HUES64 (cell line): ENCODE data around the gene UGCG.

Experiments used
- H3K27ac ChIP-seq: 2 replicates; pipeline ENCODE4 v1.7.0; 2013; ENCODE audit warnings: low read depth, low read length, inconsistent platforms
- H3K27me3 ChIP-seq: 2 replicates; pipeline ENCODE4 v1.6.1; 2013; ENCODE audit warnings: mild to moderate bottlenecking, low read length; ENCODE audit not compliant: insufficient read depth
- H3K36me3 ChIP-seq: 2 replicates; pipeline ENCODE4 v1.6.1; 2013; ENCODE audit warnings: mild to moderate bottlenecking, low read length; ENCODE audit not compliant: insufficient read depth
- H3K4me1 ChIP-seq: 2 replicates; pipeline ENCODE4 v1.6.1; 2013; ENCODE audit warnings: mild to moderate bottlenecking, low read length, moderate library complexity; ENCODE audit not compliant: insufficient read depth
- H3K4me3 ChIP-seq: 2 replicates; pipeline ENCODE4 v1.5.1; 2013; ENCODE audit warnings: mild to moderate bottlenecking, low read length, moderate library complexity
- H3K9ac ChIP-seq: 2 replicates; pipeline ENCODE4 v1.6.1; 2013; ENCODE audit warnings: mild to moderate bottlenecking, low read depth, low read length
- H3K9me3 ChIP-seq: 2 replicates; pipeline ENCODE4 v1.6.1; 2013; ENCODE audit warnings: low read depth, low read length; ENCODE audit not compliant: insufficient read depth
- WGBS: fragments of 150-250, 120-280 bp; methylation state at CpG from one replicate; pipeline ENCODE4 v1.1.7; 2013; ENCODE audit warnings: missing lambda C conversion rate; 5-methylcytosine and 5-hydroxymethylcytosine counted together

Gene UGCG

GRCh38 chr9:111924281-111924680 is 27.7 kb downstream of the UGCG start:
- H3K4me1 ChIP-seq = no peaks in the 10 kb centered on the region
- no peaks in the 10 kb centered on the region for H3K9me3 ChIP-seq
- no peaks in the 10 kb centered on the region for H3K27me3 ChIP-seq
- H3K4me3 ChIP-seq = no peak overlapping the region
- peaks cover 62% of the 10 kb centered on the region for H3K36me3 ChIP-seq
- H3K9ac ChIP-seq = no peak overlapping the region
- no peak overlapping the region for H3K27ac ChIP-seq

DNA sequence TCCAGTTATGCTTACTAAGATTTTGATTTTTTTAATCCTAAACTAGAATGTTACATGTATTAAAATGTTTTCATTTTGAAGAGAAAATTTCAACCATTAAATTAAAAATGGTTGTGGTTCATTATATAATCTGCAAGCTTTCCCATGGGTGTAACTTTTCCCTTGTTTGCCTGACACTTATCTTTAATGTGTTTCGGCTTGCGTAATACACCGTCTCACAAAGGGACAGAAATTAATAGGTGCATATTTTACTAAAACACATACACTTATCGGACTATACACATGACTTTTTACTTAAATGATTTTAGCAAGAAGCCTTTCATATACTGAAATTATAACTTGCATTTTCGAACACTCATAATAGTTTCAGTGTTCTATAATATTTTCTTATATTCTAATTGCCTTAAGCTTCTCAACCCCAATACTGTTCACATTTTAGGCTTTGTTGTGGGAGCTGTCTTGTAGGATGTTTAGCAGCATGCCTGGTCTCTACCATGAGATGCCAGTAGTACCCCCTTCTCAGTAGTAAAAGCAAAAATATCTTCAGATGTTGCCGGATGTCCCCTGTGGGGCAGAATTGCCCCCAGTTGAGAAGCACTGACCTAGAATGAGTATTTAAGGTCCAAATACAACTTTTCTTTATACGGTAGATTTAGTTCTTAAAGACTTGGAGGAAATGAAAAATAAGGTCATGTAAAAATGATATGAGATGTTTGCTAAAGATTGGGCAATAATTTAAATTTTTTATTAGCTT is 28.6 kb downstream of the UGCG start:
- 96% methylated on average over 5 of the region's 7 CpGs for WGBS
- Histone ChIP-seq H3K36me3 (peaks cover 71% of the 10 kb centered on the region), H3K9me3 (no peaks in the 10 kb centered on the region), H3K9ac (no peak overlapping the region), H3K27me3 (no peaks in the 10 kb centered on the region), H3K27ac (no peak overlapping the region), H3K4me1 (no peaks in the 10 kb centered on the region), H3K4me3 (no peak overlapping the region)

GRCh38 chr9:111925784-111926183 is 29.2 kb downstream of the UGCG start:
- peaks cover 72% of the 10 kb centered on the region for H3K36me3 ChIP-seq
- no peak overlapping the region for H3K4me3 ChIP-seq
- H3K27me3 ChIP-seq = no peaks in the 10 kb centered on the region
- H3K4me1 ChIP-seq = no peaks in the 10 kb centered on the region
- H3K27ac ChIP-seq = no peak overlapping the region
- WGBS = 100% methylated on average over 2 of the region's 2 CpGs
- H3K9ac ChIP-seq = no peak overlapping the region
- no peaks in the 10 kb centered on the region for H3K9me3 ChIP-seq

DNA sequence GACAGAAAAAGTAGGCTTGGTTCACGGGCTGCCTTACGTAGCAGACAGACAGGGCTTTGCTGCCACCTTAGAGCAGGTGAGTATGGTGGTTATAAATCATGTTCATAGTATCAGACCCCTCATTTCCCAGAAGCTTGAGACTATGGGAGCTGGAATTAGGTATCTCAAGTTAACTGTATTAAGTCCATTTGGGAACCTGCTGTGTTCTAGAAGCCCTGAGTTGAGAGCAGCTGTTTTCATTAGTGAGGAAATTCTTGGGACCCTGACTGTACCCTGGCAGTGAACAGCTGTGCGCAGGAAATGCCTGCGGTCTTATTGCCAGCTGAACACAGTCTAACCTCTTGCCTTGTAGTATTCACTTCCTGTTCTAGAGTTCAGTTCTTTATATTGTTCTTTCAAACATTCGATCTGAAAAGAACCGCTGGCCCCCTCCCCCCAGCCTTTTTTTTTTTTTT is 29.8 kb downstream of the UGCG start:
- Histone ChIP-seq H3K9ac (no peak overlapping the region), H3K36me3 (peaks cover 79% of the 10 kb centered on the region), H3K9me3 (no peaks in the 10 kb centered on the region), H3K4me1 (no peaks in the 10 kb centered on the region), H3K27ac (no peak overlapping the region), H3K4me3 (no peak overlapping the region), H3K27me3 (no peaks in the 10 kb centered on the region)
- 99% methylated on average over 6 of the region's 6 CpGs for WGBS

DNA sequence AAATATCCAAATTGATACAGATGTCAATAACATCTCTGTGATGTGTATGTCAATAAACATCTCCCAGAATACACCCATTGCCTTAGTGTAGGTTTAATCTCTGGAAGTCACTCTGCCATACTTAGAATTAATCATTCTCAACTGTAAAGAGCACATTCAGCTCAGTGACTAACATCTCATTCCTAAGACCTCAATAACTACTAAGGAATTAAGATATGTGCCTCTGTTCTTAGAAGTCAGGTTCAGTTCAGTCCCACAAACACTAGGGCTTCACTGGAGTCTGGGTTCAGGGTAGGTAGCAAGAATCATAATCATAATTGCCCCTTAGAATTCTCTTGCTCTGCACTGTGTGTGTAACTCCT is 31.7 kb downstream of the UGCG start:
- peaks cover 87% of the 10 kb centered on the region for H3K36me3 ChIP-seq
- H3K4me1 ChIP-seq = no peaks in the 10 kb centered on the region

DNA sequence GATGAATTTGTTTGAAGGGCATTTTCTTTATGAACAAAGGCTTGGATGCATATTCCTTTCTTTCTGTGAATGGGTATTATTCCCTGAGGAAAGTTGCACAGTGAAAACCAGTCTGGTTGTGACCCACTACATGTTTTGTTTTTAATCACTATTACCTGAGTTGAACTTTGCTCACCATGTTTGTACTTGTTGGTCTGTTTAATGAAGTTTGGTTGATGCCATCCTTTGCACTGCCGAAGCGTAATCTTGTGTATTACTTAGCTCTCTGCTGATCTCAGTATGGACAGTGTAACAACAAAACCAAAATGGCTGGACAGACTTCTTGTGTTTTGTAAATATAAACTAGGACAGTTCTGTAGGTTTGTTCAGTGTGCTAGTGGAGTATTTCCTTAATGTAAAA is 38.1 kb downstream of the UGCG start:
- Histone ChIP-seq H3K4me1 (no peaks in the 10 kb centered on the region), H3K36me3 (peaks cover 60% of the 10 kb centered on the region), H3K27me3 (no peaks in the 10 kb centered on the region), H3K27ac (no peak overlapping the region), H3K9me3 (no peaks in the 10 kb centered on the region), H3K9ac (no peak overlapping the region), H3K4me3 (no peak overlapping the region)
- 95% methylated on average over 2 of the region's 2 CpGs for WGBS

More for the DNA sequence above, 31.7 kb downstream of the UGCG start:
- no peak overlapping the region for H3K9ac ChIP-seq
- H3K4me3 ChIP-seq = no peak overlapping the region
- no peak overlapping the region for H3K27ac ChIP-seq
- H3K9me3 ChIP-seq = no peaks in the 10 kb centered on the region
- no peaks in the 10 kb centered on the region for H3K27me3 ChIP-seq

DNA sequence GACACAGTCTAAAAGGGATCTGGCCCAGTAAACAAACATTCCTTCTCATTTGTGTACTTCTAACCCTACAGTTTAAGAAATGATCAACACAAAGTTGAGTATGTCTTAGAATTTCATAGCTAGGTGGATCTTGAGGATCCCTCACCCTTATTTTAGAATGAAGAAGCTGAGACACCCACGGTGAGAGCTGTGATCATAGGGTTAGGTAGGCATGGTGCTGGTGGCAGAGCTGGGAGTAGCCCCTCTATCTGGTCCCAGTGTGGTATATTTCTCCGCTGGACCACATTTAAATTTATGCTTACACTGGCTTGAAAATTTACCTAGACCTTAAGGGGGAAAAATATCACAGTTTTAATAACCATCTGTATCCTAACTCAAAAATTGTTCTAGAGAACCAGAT is 39.8 kb downstream of the UGCG start:
- Histone ChIP-seq H3K9me3 (no peaks in the 10 kb centered on the region), H3K36me3 (peaks cover 46% of the 10 kb centered on the region), H3K4me3 (no peak overlapping the region), H3K27ac (no peak overlapping the region), H3K9ac (no peak overlapping the region), H3K4me1 (no peaks in the 10 kb centered on the region), H3K27me3 (no peaks in the 10 kb centered on the region)
- 100% methylated on average over 2 of the region's 2 CpGs for whole genome bisulfite sequencing

DNA sequence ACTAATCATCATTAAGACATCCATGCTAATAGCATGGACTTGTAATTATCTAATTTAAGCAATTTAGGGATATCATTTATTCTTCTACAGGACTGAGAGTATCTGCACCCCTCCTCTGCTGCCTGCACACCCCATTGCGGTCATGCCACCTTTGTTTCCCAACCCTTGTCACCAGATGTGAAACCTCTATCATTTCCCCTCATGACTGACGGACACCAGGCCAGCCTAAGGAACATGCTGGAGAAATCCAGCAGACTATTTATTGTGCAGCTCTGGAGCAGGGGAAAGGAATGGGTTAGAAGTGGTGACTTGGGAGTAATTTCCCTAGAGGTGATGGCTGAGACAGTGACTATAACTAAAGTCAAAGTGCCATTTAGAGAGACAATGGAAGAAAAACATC is 40.7 kb downstream of the UGCG start:
- 92% methylated on average over 2 of the region's 2 CpGs for WGBS
- no peak overlapping the region for H3K9ac ChIP-seq
- H3K27me3 ChIP-seq = no peaks in the 10 kb centered on the region
- no peak overlapping the region for H3K27ac ChIP-seq
- H3K9me3 ChIP-seq = no peaks in the 10 kb centered on the region
- no peaks in the 10 kb centered on the region for H3K4me1 ChIP-seq
- H3K36me3 ChIP-seq = peaks cover 37% of the 10 kb centered on the region
- no peak overlapping the region for H3K4me3 ChIP-seq

DNA sequence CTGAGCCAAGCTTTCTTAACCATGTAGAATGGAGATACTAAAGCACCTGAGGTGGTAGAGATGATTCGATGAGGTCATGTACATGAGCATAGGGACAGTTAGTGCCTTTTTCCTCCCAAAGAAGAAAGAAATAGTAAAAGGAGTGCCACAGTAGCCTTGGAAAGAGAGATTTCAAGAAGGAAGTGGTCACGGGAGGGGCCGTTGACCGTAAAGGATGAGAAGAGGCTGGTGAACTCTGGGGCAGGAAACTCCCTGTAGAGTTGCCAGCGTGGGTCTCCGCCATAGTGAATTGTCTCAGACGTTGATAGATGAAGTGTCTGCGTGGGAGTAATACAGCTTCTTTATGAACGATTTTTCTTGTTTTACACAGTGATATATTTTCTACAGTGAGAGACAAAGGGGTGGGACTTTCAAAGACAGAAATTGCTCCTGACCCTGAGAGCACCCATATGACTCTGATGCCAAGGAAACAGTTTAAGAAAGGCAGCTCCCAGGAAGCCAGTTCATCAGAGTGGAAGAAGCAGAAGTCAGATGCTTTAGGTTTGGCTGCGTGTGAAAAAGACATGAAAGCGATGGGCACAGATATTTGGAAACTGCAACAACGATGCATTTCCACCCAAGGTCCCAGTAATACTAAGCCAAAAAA is 41.3 kb downstream of the UGCG start:
- H3K4me1 ChIP-seq = no peaks in the 10 kb centered on the region
- no peak overlapping the region for H3K27ac ChIP-seq
- no peak overlapping the region for H3K9ac ChIP-seq
- H3K36me3 ChIP-seq = peaks cover 31% of the 10 kb centered on the region
- no peak overlapping the region for H3K4me3 ChIP-seq
- no peaks in the 10 kb centered on the region for H3K27me3 ChIP-seq
- H3K9me3 ChIP-seq = no peaks in the 10 kb centered on the region
- WGBS = 91% methylated on average over 12 of the region's 12 CpGs

DNA sequence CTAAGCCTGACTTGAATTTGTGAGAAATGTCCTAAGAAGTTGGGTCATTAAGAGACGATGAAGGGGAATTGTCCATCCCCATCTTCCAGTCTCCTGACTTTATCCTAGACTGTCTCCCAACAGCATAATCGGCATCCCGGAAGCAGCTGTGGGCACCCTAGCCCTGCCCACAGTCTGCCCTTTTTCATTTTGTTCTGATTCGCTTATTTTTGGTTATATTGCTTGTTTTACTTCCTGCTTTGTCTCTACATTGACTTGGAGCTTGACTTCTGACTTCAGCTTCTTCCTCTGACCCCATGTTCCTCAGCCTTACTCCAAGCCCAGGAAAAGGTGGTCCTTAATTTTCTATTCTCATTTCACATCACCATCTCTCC is 41.8 kb downstream of the UGCG start:
- Histone ChIP-seq H3K9me3 (no peaks in the 10 kb centered on the region), H3K4me1 (no peaks in the 10 kb centered on the region), H3K36me3 (peaks cover 25% of the 10 kb centered on the region), H3K4me3 (no peak overlapping the region), H3K27me3 (no peaks in the 10 kb centered on the region), H3K9ac (no peak overlapping the region), H3K27ac (no peak overlapping the region)
- WGBS = 96% methylated on average over 4 of the region's 4 CpGs

DNA sequence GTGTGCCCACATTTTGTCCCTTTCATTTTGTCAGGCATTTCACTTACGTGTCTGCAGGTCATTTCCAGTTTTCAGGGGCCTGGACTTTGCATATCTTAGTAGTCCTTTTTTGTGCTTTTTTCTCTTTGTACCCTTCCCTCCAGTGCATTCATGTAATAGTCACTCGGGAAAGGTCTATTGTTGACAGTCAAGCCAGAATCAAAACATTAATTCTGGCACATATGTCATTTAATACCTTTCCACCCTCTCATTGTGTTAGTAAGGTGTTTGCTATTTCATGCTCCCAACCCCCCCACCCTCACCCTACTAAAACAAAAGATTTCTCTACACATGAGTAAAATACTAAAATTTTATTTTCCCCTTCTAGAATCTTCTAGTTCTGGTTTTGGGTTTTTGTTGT is 42.7 kb downstream of the UGCG start:
- peaks cover 16% of the 10 kb centered on the region for H3K36me3 ChIP-seq
- 91% methylated on average over 2 of the region's 2 CpGs for WGBS
- no peak overlapping the region for H3K4me3 ChIP-seq
- H3K27ac ChIP-seq = no peak overlapping the region
- H3K27me3 ChIP-seq = no peaks in the 10 kb centered on the region
- no peaks in the 10 kb centered on the region for H3K9me3 ChIP-seq
- H3K4me1 ChIP-seq = no peaks in the 10 kb centered on the region
- no peak overlapping the region for H3K9ac ChIP-seq
